Smooth muscle cell of the brain vasculature (primary cell): ENCODE results near the gene TGIF1.
"Not testable (repeated sequence)": the region's sequence is repeated elsewhere in the genome, so short reads cannot be mapped to it uniquely, and the experiment has no call there.

Experiments used
- DNase-seq: peaks from one replicate; pipeline ENCODE4 v3.0.0-alpha.2; 2012; ENCODE audit warnings: low read depth, low spot score

TGIF1 gene

GRCh38 chr18:3450012-3450798 lies at the start of gene TGIF1:
Gene TGIF1, plus strand, starts transcription at chr18:3450172. Its CDS starts 318 bp downstream, at chr18:3450490.
- no peak for DNase-seq

GRCh38 chr18:3400567-3401296 lies 49.2 kb upstream of the TGIF1 start:
- DNase-seq = no peak

- DNase-seq = no peak
Measured at GRCh38 chr18:3401669-3402620, 48.0 kb upstream of the TGIF1 start.

GRCh38 chr18:3402982-3403451 lies 47.0 kb upstream of the TGIF1 start:
- no peak for DNase-seq

GRCh38 chr18:3405713-3406112 lies 44.3 kb upstream of the TGIF1 start:
- DNase-seq = no peak

- DNase-seq = no peak
Measured at GRCh38 chr18:3408107-3408506, 41.9 kb upstream of the TGIF1 start.

GRCh38 chr18:3409811-3410210 lies 40.2 kb upstream of the TGIF1 start:
- DNase-seq = no peak

- DNase-seq = no peak
Measured at GRCh38 chr18:3410273-3410672, 39.7 kb upstream of the TGIF1 start.

GRCh38 chr18:3410876-3411275 lies 39.1 kb upstream of the TGIF1 start:
- DNase-seq = not testable (repeated sequence)

GRCh38 chr18:3411327-3411726 lies 38.6 kb upstream of the TGIF1 start:
- DNase-seq = no peak

- DNase-seq = no peak
Measured at GRCh38 chr18:3411854-3412268, 38.1 kb upstream of the TGIF1 start.

- not testable (repeated sequence) for DNase-seq
Measured at GRCh38 chr18:3412528-3412927, 37.4 kb upstream of the TGIF1 start.

GRCh38 chr18:3415110-3415509 lies 34.9 kb upstream of the TGIF1 start:
- DNase-seq = no peak

GRCh38 chr18:3418083-3418482 lies 31.9 kb upstream of the TGIF1 start:
- DNase-seq = no peak

GRCh38 chr18:3420919-3421279 lies 29.1 kb upstream of the TGIF1 start:
- DNase-seq = no peak

GRCh38 chr18:3422905-3423304 lies 27.1 kb upstream of the TGIF1 start:
- DNase-seq = no peak

GRCh38 chr18:3424280-3424890 lies 25.6 kb upstream of the TGIF1 start:
- no peak for DNase-seq

- DNase-seq = no peak
Measured at GRCh38 chr18:3425030-3425429, 24.9 kb upstream of the TGIF1 start.

- no peak for DNase-seq
Measured at GRCh38 chr18:3425446-3425845, 24.5 kb upstream of the TGIF1 start.

- DNase-seq = no peak
Measured at GRCh38 chr18:3426074-3426473, 23.9 kb upstream of the TGIF1 start.

- DNase-seq = no peak
Measured at GRCh38 chr18:3427944-3428343, 22.0 kb upstream of the TGIF1 start.
